NB4 (cell line): Measurements from ENCODE around the gene TFAM.
A peak's percentile ranks its signal among the peaks of the same experiment; 100 is the strongest.

Source experiments
- DNase-seq: peaks from one replicate; pipeline ENCODE4 v3.0.0; 2010; ENCODE audit warnings: low read depth
- H3K4me3 ChIP-seq: one replicate; pipeline ENCODE4 v1.5.1; 2011; ENCODE audit warnings: mild to moderate bottlenecking, low read depth, low read length, moderate library complexity
- CTCF ChIP-seq: IDR thresholded peaks from one replicate; pipeline ENCODE4 v1.5.1; 2012; ENCODE audit warnings: low read depth, low read length
- MAX ChIP-seq: IDR thresholded peaks from 2 replicates; pipeline ENCODE4 v1.6.1; 2011; ENCODE audit warnings: low read depth, low read length
- MYC ChIP-seq: IDR thresholded peaks from 2 replicates; pipeline ENCODE4 v1.6.1; 2011; ENCODE audit warnings: low read depth, low read length
- POLR2A ChIP-seq: IDR thresholded peaks from 2 replicates; pipeline ENCODE4 v1.6.1; 2011; ENCODE audit warnings: mild to moderate bottlenecking; ENCODE audit not compliant: insufficient read length; ENCODE audit errors: extremely low read depth

Gene TFAM

GRCh38 chr10:58362027-58362789, 23.0 kb upstream of the TFAM start:
- no peak overlapping the region for H3K4me3 ChIP-seq
- TF ChIP-seq MAX (no peak), MYC (no peak), CTCF (no peak), POLR2A (no peak)
- no peak for DNase-seq

GRCh38 chr10:58367069-58367468, 18.1 kb upstream of the TFAM start:
- DNase-seq: peak; percentile 15
- H3K4me3 ChIP-seq: no peak overlapping the region
- TF ChIP-seq POLR2A (no peak), MYC (no peak), CTCF (no peak), MAX (no peak)

GRCh38 chr10:58371473-58371872, 13.7 kb upstream of the TFAM start:
- no peak for DNase-seq
- TF ChIP-seq MYC (no peak), CTCF (no peak), POLR2A (no peak), MAX (no peak)
- H3K4me3 ChIP-seq: no peak overlapping the region

- no peak overlapping the region for H3K4me3 ChIP-seq
- no peak for DNase-seq
- TF ChIP-seq MYC (no peak), MAX (no peak), CTCF (no peak), POLR2A (no peak)
These were observed 12.4 kb upstream of the TFAM start for GRCh38 chr10:58372607-58373441.

- H3K4me3 ChIP-seq: no peak overlapping the region
- TF ChIP-seq POLR2A (no peak), MYC (no peak), MAX (no peak), CTCF (no peak)
- no peak for DNase-seq
These were observed 11.8 kb upstream of the TFAM start for GRCh38 chr10:58373442-58373827.
